Mesothelial cell of epicardium (in vitro differentiated cells): Measurements from ENCODE around the gene PHF20. TPM values are rescaled to one million over a fixed set of nuclear protein-coding genes. Genes with fewer than 3 reads are reported as not detected.

ENCODE experiments used
- DNase-seq, 2 experiments: peaks; one replicate each; pipeline ENCODE4 v3.0.0; 2021; ENCODE audit warnings: low spot score in 2 of 2; ENCODE audit not compliant: unreplicated experiment in 2 of 2
- H3K27ac Mint-ChIP-seq: 2 replicates; pipeline ENCODE4 v1.8.0; 2021; ENCODE audit warnings: mixed read lengths
- H3K27me3 Mint-ChIP-seq: 2 replicates; pipeline ENCODE4 v1.8.0; 2021; ENCODE audit warnings: low read depth, mixed read lengths
- H3K36me3 Mint-ChIP-seq: 2 replicates; pipeline ENCODE4 v1.8.0; 2021; ENCODE audit warnings: mixed read lengths
- H3K4me1 Mint-ChIP-seq: 2 replicates; pipeline ENCODE4 v1.8.0; 2021; ENCODE audit warnings: mixed read lengths
- H3K4me3 Mint-ChIP-seq: 2 replicates; pipeline ENCODE4 v1.8.0; 2021; ENCODE audit warnings: mild to moderate bottlenecking, moderate library complexity, mixed read lengths
- H3K9me3 Mint-ChIP-seq: 2 replicates; pipeline ENCODE4 v1.8.0; 2021; ENCODE audit warnings: mixed read lengths
- CTCF ChIP-seq: fragments of 200-600 bp; sonication (generic); IDR thresholded peaks from one replicate; pipeline ENCODE4 v1.5.0; 2021; ENCODE audit warnings: antibody characterized with exemption; ENCODE audit not compliant: unreplicated experiment
- total RNA-seq: library from RNA; stranded (reverse); gene quantifications from 3 replicates; pipeline ENCODE4 v1.2.1, GENCODE V29; 2021

The PHF20 gene
- total RNA-seq, 1 donor from 2014 or later = 48.6 TPM

DNA sequence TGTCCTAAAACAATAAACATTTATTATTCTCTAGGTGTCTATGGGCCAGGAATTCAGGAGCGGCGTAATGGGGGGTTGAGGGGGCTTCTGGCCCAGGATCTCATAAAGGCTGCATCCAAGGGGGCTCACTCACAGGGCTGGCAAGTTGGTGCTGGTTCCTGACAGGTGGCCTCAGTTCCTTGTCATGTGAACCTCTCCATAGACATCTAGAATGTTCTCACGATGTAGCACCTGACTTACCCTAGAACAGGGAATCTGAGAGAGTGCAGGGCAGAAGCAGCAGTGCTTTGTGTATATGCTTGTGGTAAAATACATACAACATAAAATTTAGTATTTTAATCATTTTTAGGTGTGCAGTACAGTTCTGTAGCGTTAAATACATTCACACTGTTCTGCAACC lies 57.1 kb downstream of the PHF20 start:
- no peak for TF ChIP-seq CTCF
- Mint-ChIP-seq H3K4me1 (no peaks in the 10 kb centered on the region), H3K9me3 (peaks cover 10% of the 10 kb centered on the region), H3K36me3 (peaks cover 22% of the 10 kb centered on the region), H3K27ac (no peak overlapping the region), H3K27me3 (no peaks in the 10 kb centered on the region), H3K4me3 (no peak overlapping the region)
- no peak for DNase-seq

GRCh38 chr20:35830264-35830663 lies 58.4 kb downstream of the PHF20 start:
- H3K9me3 Mint-ChIP-seq = peaks cover 10% of the 10 kb centered on the region
- no peak for TF ChIP-seq CTCF
- H3K27ac Mint-ChIP-seq = no peak overlapping the region
- peaks cover 22% of the 10 kb centered on the region for H3K36me3 Mint-ChIP-seq
- DNase-seq = no peak
- no peaks in the 10 kb centered on the region for H3K4me1 Mint-ChIP-seq
- no peaks in the 10 kb centered on the region for H3K27me3 Mint-ChIP-seq
- H3K4me3 Mint-ChIP-seq = no peak overlapping the region

DNA sequence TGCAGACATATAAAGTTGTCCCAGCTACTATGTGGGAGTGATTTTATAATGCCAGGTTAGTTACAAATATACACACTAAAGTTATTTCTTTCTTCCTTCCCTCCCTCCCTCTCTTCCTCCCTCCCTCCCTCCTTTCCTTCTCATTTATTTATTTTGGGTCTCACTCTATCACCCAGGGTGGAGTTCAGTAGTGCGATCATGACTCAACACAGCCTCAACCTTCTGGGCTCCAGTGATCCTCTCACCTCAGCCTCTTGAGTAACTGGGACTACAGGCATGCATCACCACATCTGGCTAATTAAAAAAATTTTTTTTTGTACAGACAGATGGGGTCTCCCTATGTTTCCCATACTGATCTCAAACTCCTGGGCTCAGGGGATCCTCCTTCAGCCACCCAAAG lies 59.2 kb downstream of the PHF20 start:
- Mint-ChIP-seq H3K27ac (no peak overlapping the region), H3K36me3 (peaks cover 23% of the 10 kb centered on the region), H3K27me3 (no peaks in the 10 kb centered on the region), H3K4me1 (no peaks in the 10 kb centered on the region), H3K4me3 (no peak overlapping the region), H3K9me3 (peaks cover 10% of the 10 kb centered on the region)
- no peak for DNase-seq
- TF ChIP-seq CTCF = no peak

DNA sequence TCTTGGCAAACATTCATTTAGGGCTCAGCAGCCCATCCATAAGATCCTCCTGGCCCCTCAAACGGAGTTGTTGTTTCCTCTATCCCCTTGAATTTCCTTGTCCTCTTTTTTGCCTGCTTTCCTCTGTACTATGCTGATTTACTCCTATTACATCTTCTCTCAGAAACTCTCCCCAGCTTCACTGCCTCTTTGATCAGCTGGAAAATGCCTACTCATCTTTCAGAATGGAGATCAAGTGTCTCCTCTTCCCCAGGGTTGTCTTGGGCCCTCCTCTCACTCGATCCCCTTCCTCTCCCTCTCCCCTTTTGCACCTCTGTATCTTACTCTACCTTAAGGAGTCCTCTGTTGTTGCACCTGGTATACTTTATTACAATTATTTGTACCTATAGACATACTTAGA lies 60.2 kb downstream of the PHF20 start:
- no peak for TF ChIP-seq CTCF
- Mint-ChIP-seq H3K4me1 (no peaks in the 10 kb centered on the region), H3K36me3 (peaks cover 23% of the 10 kb centered on the region), H3K4me3 (no peak overlapping the region), H3K27me3 (no peaks in the 10 kb centered on the region), H3K27ac (no peak overlapping the region), H3K9me3 (peaks cover 10% of the 10 kb centered on the region)
- no peak for DNase-seq

- H3K4me3 Mint-ChIP-seq = no peak overlapping the region
- H3K27ac Mint-ChIP-seq = no peak overlapping the region
- no peak for TF ChIP-seq CTCF
- no peak for DNase-seq
- no peaks in the 10 kb centered on the region for H3K27me3 Mint-ChIP-seq
- peaks cover 24% of the 10 kb centered on the region for H3K36me3 Mint-ChIP-seq
- H3K9me3 Mint-ChIP-seq = peaks cover 10% of the 10 kb centered on the region
- peaks cover 7% of the 10 kb centered on the region for H3K4me1 Mint-ChIP-seq
Measured at GRCh38 chr20:35833241-35833640, 61.4 kb downstream of the PHF20 start.

DNA sequence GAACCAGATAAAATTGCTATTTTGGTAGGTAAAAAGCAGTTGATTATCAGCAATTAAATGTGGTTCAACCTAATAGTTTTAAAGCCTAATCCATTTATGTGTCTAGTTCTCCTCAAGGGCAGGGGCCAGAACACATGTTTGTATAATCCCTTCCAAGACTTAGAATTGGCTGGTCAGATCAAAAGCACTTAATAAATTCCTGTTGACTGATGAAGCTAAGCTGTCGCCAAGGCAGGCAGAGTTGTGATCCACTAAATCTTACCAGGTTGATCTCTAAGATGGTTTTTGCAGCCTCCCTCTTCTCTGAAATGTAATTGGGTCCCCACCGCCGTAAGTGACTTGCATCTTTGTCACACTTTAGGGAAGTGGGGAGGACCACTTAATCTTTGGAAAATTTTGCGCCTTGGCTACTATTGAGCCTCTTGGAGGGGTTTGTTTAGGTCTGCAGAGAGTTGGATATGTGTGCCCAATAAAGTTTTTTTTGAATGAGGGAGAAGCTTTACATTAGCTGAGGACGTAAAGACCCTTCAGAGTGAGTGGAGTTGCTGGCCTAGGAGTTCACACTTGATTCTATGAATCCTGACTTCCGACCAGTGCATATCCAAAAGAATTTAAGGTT lies 65.9 kb downstream of the PHF20 start:
- H3K4me3 Mint-ChIP-seq = no peak overlapping the region
- H3K4me1 Mint-ChIP-seq = peaks cover 7% of the 10 kb centered on the region
- H3K27me3 Mint-ChIP-seq = no peaks in the 10 kb centered on the region
- peak overlapping the region; percentile 57 for H3K27ac Mint-ChIP-seq
- no peak for DNase-seq
- TF ChIP-seq CTCF = no peak
- peaks cover 8% of the 10 kb centered on the region for H3K9me3 Mint-ChIP-seq
- H3K36me3 Mint-ChIP-seq = peaks cover 16% of the 10 kb centered on the region
